DOHH2 (cell line): ENCODE measurements around the gene STIL.

Experiments used
- H3F3A ChIP-seq: fragments of 200-600 bp; sonication (generic), shearing (Covaris generic); 2 replicates; pipeline ENCODE4 v1.6.0; 2016; ENCODE audit warnings: antibody characterized with exemption, mild to moderate bottlenecking; ENCODE audit not compliant: control insufficient read depth, insufficient read depth
- H3K27ac ChIP-seq: fragments of 200-600 bp; sonication (generic); 2 replicates; pipeline ENCODE4 v1.5.1; 2014; ENCODE audit warnings: low read depth, mild to moderate bottlenecking, low read length, moderate library complexity
- H3K27me3 ChIP-seq: fragments of 200-600 bp; sonication (generic); 2 replicates; pipeline ENCODE4 v1.6.1; 2014; ENCODE audit warnings: mild to moderate bottlenecking, low read length, mixed read lengths; ENCODE audit not compliant: control insufficient read depth
- H3K36me3 ChIP-seq: fragments of 200-600 bp; sonication (generic); 2 replicates; pipeline ENCODE4 v1.6.1; 2014; ENCODE audit warnings: mild to moderate bottlenecking, low read length, moderate library complexity, mixed read lengths; ENCODE audit not compliant: control insufficient read depth
- H3K4me1 ChIP-seq: fragments of 200-600 bp; sonication (generic); 2 replicates; pipeline ENCODE4 v1.6.1; 2014; ENCODE audit warnings: mild to moderate bottlenecking, low read length, mixed read lengths; ENCODE audit not compliant: control insufficient read depth
- H3K4me2 ChIP-seq: fragments of 200-600 bp; sonication (generic); 2 replicates; pipeline ENCODE4 v1.6.0; 2014; ENCODE audit warnings: mild to moderate bottlenecking, low read length, moderate library complexity
- H3K4me3 ChIP-seq: fragments of 200-600 bp; sonication (generic); 2 replicates; pipeline ENCODE4 v1.5.1; 2014; ENCODE audit warnings: mild to moderate bottlenecking, low read length, mixed read lengths
- H3K79me2 ChIP-seq: fragments of 200-600 bp; sonication (generic); 2 replicates; pipeline ENCODE4 v1.6.1; 2014; ENCODE audit warnings: mild to moderate bottlenecking, low read length, mixed read lengths; ENCODE audit not compliant: control insufficient read depth
- H3K9me2 ChIP-seq: fragments of 200-600 bp; sonication (generic); replicated peaks from 2 replicates; pipeline ENCODE4 v1.6.1; 2014; ENCODE audit warnings: mild to moderate bottlenecking, low read length, mixed read lengths; ENCODE audit not compliant: control insufficient read depth
- H3K9me3 ChIP-seq: fragments of 200-600 bp; sonication (generic); 2 replicates; pipeline ENCODE4 v1.6.1; 2014; ENCODE audit warnings: antibody characterized with exemption, low read length, mixed read lengths; ENCODE audit not compliant: control insufficient read depth, insufficient read depth
- H4K20me1 ChIP-seq: fragments of 200-600 bp; sonication (generic); 2 replicates; pipeline ENCODE4 v1.6.0; 2014; ENCODE audit warnings: low read depth, mild to moderate bottlenecking, antibody characterized with exemption, low read length, moderate library complexity; ENCODE audit not compliant: control insufficient read depth, insufficient read depth
- EZH2phosphoT487 ChIP-seq: fragments of 200-600 bp; sonication (generic); IDR thresholded peaks from 2 replicates; pipeline ENCODE4 v1.6.1; 2017; ENCODE audit warnings: borderline replicate concordance, mild to moderate bottlenecking, antibody characterized with exemption, low read length, moderate library complexity, mixed read lengths
- TF ChIP-seq, protein P1 (sequence below): fragments of 200-600 bp; sonication (generic); IDR thresholded peaks from one replicate; pipeline ENCODE4 v1.5.1; 2014; ENCODE audit warnings: antibody characterized with exemption, mild to moderate bottlenecking, low read depth, low read length; ENCODE audit not compliant: poor library complexity, severe bottlenecking

The STIL gene

DNA sequence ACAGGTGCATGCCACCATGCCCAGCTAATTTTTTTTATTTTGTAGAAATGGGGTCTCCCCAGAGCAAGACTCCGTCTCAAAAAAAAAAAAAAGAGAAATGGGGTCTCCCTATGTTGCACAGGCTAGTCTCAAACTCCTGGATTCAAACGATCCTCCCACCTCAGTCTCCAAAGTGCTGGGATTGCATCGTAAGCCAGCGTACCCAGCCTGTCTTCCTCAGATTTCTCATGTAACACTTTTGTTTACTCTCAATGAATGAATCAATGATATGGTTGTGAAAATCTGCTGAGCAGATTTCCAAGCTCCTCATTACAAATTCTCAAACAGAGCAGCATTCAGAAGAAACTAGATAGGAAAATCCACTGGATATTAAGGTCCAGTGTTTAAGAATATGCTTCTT lies 26.3 kb upstream of the STIL start:
- peaks cover 85% of the 10 kb centered on the region for H3K79me2 ChIP-seq
- H3K27ac ChIP-seq = no peak overlapping the region
- no peaks in the 10 kb centered on the region for H3K27me3 ChIP-seq
- H3F3A ChIP-seq = peaks cover 6% of the 10 kb centered on the region; the same call in 1 of the 2 replicates
- no peaks in the 10 kb centered on the region for H3K9me3 ChIP-seq
- peaks cover 14% of the 10 kb centered on the region for H3K36me3 ChIP-seq
- H3K4me2 ChIP-seq = no peak overlapping the region
- peaks cover 10% of the 10 kb centered on the region; the same call in 1 of the 2 replicates for H4K20me1 ChIP-seq
- no peaks in the 10 kb centered on the region for H3K9me2 ChIP-seq
- TF ChIP-seq, protein P1, sequence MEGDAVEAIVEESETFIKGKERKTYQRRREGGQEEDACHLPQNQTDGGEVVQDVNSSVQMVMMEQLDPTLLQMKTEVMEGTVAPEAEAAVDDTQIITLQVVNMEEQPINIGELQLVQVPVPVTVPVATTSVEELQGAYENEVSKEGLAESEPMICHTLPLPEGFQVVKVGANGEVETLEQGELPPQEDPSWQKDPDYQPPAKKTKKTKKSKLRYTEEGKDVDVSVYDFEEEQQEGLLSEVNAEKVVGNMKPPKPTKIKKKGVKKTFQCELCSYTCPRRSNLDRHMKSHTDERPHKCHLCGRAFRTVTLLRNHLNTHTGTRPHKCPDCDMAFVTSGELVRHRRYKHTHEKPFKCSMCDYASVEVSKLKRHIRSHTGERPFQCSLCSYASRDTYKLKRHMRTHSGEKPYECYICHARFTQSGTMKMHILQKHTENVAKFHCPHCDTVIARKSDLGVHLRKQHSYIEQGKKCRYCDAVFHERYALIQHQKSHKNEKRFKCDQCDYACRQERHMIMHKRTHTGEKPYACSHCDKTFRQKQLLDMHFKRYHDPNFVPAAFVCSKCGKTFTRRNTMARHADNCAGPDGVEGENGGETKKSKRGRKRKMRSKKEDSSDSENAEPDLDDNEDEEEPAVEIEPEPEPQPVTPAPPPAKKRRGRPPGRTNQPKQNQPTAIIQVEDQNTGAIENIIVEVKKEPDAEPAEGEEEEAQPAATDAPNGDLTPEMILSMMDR = no peak
- no peak for TF ChIP-seq EZH2phosphoT487
- no peak overlapping the region for H3K4me3 ChIP-seq
- peaks cover 16% of the 10 kb centered on the region for H3K4me1 ChIP-seq

- Histone ChIP-seq H3K4me1 (peaks cover 19% of the 10 kb centered on the region), H3K9me2 (no peaks in the 10 kb centered on the region), H3K27ac (no peak overlapping the region), H3K27me3 (no peaks in the 10 kb centered on the region), H3K4me2 (no peak overlapping the region), H3F3A (peaks cover 7% of the 10 kb centered on the region), H4K20me1 (peaks cover 10% of the 10 kb centered on the region; the same call in 1 of the 2 replicates), H3K9me3 (no peaks in the 10 kb centered on the region), H3K36me3 (peaks cover 20% of the 10 kb centered on the region), H3K79me2 (peaks cover 85% of the 10 kb centered on the region), H3K4me3 (no peak overlapping the region)
- TF ChIP-seq, protein P1 = no peak
- no peak for TF ChIP-seq EZH2phosphoT487
These were observed 24.5 kb upstream of the STIL start for GRCh38 chr1:47338249-47339077.

DNA sequence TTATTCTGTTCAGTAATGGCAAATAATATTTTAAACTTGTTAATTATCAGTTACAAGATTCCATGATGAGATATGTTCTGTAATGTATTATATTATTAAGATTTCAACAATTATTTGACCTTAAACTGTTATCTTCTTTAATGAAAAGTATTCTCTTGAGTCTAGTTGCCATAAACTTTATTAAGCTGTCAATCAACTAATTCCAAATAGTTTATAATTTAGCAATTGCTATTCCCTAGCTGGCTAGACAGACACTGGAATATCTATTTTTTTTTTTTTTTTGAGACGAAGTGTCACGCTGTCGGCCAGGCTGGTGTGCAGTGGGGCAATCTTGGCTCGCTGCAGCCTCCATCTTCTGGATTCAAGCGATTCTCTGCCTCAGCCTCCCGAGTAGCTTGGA lies 23.4 kb upstream of the STIL start:
- no peaks in the 10 kb centered on the region for H3K9me3 ChIP-seq
- peaks cover 20% of the 10 kb centered on the region for H3K36me3 ChIP-seq
- H3K9me2 ChIP-seq = no peaks in the 10 kb centered on the region
- no peak for TF ChIP-seq EZH2phosphoT487
- TF ChIP-seq, protein P1 = no peak
- no peak overlapping the region for H3K4me2 ChIP-seq
- H3K4me3 ChIP-seq = no peak overlapping the region
- H3K4me1 ChIP-seq = peaks cover 30% of the 10 kb centered on the region
- peaks cover 90% of the 10 kb centered on the region for H3K79me2 ChIP-seq
- H4K20me1 ChIP-seq = peaks cover 10% of the 10 kb centered on the region; the same call in 1 of the 2 replicates
- H3K27ac ChIP-seq = no peak overlapping the region
- H3F3A ChIP-seq = peaks cover 14% of the 10 kb centered on the region
- H3K27me3 ChIP-seq = no peaks in the 10 kb centered on the region
